ENCODE results near the gene CLEC3B.
"Not testable (repeated sequence)": the region's sequence is repeated elsewhere in the genome, so short reads cannot be mapped to it uniquely, and the experiment has no call there.

Gene CLEC3B

DNA sequence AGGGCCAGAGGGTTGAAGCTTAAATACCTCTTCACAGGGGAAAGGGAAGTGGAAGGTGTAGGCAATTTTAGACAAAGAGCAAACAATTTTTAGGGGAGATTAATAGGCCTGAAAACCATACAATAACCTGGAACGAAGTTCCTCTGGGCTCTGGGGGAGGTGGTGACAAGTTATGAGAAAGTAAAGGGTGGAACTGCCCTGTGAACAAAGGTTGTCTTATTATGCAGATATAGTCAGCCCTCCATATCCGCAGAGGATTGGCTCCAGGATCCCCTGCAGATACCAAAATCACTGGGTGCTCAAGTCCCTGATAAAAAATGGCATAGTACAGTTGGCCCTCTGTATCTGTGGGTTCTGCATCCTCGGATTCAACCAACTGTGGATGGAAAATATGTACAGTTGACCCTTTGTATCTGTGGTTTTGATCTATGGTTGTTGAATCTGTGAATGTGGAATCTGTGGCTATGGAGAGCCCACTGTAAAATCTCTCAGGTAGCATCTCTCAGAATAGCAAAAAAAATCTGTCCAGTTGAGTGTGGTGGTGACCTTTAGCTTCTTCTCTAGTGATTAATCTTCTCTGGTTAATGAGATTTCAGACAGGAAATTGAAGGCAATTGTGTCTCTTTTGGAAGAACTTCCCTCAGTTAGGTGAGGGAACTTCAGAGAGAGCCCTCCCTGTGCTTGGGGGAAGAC is 40.2 kb downstream of the CLEC3B start:
- no peak for DNase-seq (ENCODE audit: low read depth in 2 of 2)

DNA sequence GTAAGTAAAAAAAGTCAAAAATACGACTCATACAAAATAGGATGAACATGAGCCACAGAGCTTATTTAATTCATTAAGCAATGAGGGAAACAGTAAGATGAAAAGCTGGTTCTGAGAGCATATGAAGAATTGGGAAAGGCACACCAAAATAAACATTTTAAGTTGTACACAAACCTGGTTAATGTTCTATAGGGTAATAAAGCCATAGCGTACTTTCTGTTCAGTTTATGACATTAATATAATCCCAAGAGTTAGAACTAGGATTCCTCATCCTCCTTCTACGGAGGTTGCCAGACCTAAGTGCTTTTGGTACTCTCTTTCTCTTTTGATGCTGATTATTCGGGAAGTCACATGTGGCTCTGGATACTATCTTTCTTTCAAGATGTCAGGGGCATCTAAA is 41.4 kb downstream of the CLEC3B start:
- DNase-seq (ENCODE audit: low read depth in 2 of 2), result no peak

DNA sequence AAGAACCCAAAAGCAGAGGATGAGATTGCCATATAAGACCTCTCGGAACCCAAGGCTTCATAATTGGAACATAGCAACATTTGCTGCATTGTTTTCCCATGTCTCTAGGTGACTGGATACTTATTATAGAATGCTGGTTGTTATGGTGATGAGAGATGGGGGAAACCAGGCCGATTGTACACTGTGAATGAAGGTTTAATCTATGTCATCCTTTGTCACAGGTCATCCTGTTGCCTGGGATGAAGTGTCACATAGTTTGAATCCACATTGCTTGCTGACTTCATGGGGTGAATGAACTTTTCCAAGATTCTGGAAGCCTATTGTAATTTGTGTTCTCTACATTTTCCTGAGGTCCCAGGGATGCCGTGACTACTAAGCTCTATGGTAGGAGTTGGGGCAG is 41.8 kb downstream of the CLEC3B start:
- DNase-seq (ENCODE audit: low read depth in 2 of 2), result no peak

- no peak for DNase-seq (ENCODE audit: low read depth in 2 of 2)
These were observed 45.0 kb downstream of the CLEC3B start for GRCh38 chr3:45071075-45071474.

DNA sequence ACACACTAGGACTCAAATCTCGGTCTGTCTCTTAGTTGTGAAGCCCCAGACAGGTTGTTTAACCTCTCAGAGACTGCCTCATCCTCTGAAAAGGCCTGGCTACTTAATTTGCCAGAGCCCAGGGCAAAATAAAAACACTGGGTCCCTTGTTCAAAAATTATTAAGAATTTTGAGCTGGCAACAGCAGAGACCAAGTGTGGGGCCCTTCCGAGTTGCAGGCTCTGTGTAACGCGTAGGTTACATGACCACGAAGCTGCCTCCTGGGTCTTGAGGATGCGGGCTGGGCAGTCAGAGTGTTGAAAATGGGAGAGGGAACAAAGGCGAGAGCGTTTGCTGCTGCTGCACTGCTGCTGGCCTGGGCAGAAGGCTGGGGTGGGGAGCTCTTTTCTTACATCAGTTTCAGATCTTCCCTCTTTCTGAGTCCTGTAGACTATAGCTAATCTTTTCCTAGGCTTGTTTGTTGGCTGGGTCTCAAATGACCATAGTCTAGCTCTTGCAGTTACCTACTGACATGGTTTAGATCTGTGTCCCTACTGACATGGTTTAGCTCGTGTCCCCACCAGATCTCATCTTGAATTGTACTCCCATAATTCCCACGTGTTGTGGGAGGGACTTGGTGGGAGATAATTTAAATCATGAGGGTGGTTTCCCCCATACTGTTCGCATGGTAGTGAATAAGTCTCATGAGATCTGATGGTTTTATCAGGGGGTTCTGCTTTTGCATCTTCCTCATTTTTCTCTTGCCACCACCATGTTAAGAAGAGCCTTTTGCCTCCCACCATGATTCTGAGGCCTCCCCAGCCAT is 49.9 kb downstream of the CLEC3B start:
- DNase-seq (ENCODE audit: low read depth in 2 of 2), result no peak

DNA sequence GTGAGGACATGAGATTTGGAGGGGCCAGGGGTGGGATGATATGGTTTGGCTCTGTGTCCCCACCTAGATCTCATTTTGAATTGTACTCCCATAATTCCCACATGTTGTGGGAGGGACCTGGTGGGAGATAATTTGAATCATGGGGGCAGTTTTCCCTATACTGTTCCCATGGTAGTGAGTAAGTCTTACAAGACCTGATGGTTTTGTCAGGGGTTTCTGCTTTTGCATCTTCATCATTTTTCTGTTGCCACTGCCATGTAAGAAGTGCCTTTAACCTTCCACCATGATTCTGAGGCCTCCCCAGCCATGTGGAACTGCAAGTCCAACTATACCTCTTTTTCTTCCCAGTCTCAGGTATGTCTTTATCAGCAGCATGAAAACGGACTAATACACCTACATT is 52.2 kb downstream of the CLEC3B start:
- DNase-seq (ENCODE audit: low read depth in 2 of 2), result not testable (repeated sequence)

DNA sequence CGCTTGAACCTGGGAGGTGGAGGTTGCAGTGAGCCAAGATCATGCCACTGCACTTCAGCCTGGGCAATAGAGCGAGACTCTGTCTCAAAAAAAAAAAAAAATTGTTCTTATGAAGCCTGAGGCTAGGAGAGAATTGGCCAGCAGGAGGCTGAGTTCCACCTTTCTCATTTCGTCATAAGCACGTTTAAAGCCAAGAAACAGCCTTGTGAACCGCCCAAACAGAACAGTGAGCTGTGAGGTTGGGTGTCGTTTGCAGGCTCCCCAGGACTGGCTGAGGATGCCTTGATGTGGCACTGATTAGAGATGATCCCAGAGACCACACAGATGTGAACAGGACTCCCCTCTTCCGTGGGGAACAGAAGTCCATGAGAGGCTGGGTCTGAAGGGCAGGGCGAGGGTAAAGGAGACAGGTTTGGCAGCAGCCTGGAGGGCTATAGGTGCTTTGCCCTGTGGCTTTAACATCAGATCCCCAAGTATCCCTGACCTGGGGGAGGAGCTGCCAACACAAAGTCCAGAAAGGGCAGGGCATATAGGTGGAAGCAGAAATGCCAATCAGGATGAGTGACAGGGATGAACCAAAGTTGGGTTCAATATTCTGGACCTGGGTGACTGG is 52.9 kb downstream of the CLEC3B start:
- no peak for DNase-seq (ENCODE audit: low read depth in 2 of 2)

DNA sequence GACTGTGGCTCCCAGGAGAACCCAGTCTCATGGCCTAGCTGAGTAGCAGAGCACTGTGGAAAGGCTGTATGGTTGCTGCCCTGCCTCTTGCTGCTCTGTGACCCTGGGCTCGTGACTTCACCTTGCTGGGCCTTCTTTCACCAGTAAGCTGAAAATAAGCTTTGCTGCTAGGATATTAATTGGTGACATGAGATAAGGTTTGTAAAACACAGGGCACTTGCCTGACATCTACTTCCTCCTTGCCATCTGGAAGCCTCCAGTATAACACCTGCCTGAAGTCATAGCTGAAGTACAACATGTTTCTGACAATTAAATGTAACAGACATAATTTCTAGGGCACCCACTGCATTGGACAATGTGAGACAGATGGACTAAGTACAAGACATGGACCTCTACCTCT is 53.6 kb downstream of the CLEC3B start:
- DNase-seq (ENCODE audit: low read depth in 2 of 2), result no peak

GRCh38 chr3:45080824-45081223 is 54.7 kb downstream of the CLEC3B start:
- no peak for DNase-seq (ENCODE audit: low read depth in 2 of 2)

GRCh38 chr3:45081506-45082141 is 55.5 kb downstream of the CLEC3B start:
- DNase-seq (ENCODE audit: low read depth in 2 of 2), result no peak

DNA sequence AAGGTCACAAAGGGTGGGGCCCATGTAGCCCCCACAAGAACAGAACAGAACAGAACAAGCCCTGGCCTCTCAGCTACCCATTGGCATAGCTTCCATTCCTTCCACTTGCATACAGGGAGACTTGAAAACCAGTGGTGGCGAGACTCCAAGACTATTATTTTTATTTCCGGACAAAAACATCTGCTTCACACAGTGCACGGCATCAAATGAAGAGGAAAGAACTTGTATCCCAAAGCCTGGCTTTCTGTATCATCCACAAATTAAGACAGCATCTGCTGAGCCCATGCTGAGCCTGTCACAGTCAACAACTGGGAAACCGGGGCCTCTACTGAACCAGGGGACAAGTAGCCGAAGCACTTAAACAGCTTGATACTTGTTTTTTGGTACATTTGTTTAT is 56.0 kb downstream of the CLEC3B start:
- no peak for DNase-seq (ENCODE audit: low read depth in 2 of 2)

GRCh38 chr3:45083023-45083422 is 56.9 kb downstream of the CLEC3B start:
- DNase-seq (ENCODE audit: low read depth in 2 of 2), result no peak

DNA sequence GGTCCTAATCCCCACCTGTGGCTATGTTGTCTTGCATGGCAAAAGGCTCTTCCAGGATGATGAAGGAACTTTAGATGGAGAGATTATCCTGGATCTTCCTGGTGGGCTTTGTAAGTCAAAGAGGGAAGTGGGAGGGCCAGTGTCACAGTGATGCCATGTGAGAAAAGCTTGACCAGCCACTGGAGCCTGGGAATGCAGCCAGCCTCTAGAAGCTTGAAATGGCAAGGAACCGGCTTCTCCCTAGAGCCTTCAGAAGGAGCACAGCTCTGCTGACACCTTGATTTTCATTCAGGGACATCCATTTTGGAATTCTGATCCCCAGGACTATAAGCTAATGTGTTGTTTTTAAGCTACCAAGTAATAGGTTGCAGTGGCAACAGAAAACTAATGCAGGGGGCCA is 58.3 kb downstream of the CLEC3B start:
- DNase-seq (ENCODE audit: low read depth in 2 of 2), result no peak

DNA sequence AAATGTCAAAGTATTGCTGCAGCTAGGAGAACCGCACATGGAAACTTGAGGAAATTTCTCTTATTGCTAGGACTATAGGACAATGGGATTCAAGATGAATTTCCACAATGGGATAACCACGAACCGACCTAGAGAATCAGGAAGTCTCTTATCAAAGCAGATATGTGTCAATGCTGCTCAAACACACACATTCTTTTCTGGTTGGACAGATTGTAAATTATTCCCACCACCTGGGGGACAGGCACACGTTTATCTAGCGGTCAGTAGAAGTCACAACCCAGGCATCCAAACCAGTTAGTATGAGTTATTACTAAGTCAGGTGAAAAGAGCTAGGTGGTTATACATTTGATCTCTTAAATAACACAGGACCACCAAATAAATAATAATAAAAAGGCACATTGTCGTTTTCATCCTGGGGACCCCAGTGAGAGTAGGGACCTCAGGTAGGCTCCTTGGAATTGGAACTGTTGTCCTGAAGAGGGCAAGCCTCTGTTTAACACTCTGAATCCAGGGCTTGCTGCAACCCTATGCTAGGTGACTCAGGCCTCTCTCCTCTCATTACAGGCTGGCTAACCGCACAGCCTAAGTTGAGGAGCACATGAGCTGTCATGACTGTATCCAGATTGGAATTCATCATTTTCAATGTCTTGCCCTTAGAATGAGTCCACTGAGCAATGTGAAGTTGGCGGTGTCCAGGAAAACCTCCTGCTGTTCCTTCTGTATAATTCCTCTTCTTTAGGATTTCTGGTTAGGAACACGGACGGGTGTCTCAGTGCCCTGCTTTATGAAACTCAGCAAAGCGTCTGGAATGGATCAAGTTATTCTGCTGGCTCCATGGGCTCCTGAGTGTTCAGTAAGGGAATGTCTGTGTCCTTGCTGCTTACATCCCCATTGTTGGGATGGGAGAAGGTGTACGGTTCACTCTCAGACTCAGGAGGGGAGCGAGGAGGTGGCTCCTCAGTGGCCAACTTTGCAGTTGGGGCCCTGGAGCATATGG is 59.0 kb downstream of the CLEC3B start:
- DNase-seq (ENCODE audit: low read depth in 2 of 2), result no peak
